K562 treated with DMSO at 1 percent for 4 hours (cell line): ENCODE results near the gene VAX1. TPM values are rescaled to one million over a fixed set of nuclear protein-coding genes. Genes with fewer than 3 reads are reported as not detected.

Source experiments
- total RNA-seq: library from RNA; unstranded; fragments of 300-600 nt; gene quantifications from 2 replicates; pipeline ENCODE4 v1.2.3, GENCODE V29; 2022; ENCODE audit not compliant: insufficient read depth

Gene VAX1, protein sequence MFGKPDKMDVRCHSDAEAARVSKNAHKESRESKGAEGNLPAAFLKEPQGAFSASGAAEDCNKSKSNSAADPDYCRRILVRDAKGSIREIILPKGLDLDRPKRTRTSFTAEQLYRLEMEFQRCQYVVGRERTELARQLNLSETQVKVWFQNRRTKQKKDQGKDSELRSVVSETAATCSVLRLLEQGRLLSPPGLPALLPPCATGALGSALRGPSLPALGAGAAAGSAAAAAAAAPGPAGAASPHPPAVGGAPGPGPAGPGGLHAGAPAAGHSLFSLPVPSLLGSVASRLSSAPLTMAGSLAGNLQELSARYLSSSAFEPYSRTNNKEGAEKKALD
- not detected in 2 replicates for total RNA-seq

DNA sequence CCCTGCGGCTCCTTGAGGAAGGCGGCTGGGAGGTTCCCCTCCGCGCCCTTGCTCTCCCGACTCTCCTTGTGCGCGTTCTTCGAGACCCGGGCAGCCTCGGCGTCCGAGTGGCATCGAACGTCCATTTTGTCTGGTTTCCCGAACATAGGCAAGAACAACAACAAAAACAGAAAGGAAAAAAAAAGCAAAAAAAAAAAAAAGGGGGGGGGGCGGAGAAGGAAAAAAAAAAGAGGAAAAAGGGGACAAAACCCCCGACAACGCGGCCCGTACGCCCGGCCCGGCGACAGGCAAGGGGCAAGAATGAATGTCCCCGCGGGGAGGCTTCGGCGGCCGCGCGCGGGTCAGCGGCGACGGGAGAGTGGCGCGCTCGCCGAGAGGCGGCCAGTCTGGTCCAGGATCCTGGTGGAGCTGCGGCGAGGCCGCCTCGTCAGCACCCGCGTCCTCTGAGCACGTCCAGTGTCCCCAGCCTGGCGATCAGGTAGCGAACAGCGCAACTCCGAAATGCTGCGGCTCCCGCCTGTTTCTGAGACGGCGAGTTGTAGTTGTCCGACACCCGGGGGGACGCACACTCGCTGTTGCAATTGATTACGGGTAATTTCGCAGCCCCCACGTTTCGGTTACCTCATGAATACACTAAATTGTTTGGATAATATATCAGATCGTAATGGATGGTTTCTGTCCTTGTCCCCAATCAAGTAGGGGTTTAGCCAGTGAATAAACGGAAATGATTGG is at the start of gene VAX1:
Gene VAX1, minus strand, starts transcription at position 360 of the 732 bp plus-strand sequence. Its CDS starts 214 bp downstream, at position 146.

Other genes with a start within 250 kb of the VAX1 start
- 7.4 and 7.6 TPM in 2 replicates for gene SHTN1, start 133.1 kb downstream of the VAX1 start, total RNA-seq
- not detected in 2 replicates for gene KCNK18, start 59.2 kb upstream of the VAX1 start, total RNA-seq
- gene SLC18A2, start 102.8 kb upstream of the VAX1 start, total RNA-seq, result 1.3 and 2.1 TPM in 2 replicates
- 8.5 and 12.6 TPM in 2 replicates for gene PDZD8, start 237.2 kb upstream of the VAX1 start, total RNA-seq